B cell (primary cell): ENCODE data around the gene FBXL13. TPM values are rescaled to one million over a fixed set of nuclear protein-coding genes. Genes with fewer than 3 reads are reported as not detected.

Experiments used
- ATAC-seq: fragments of 200-7000 bp; cut with Tn5 transposase; one replicate; pipeline ENCODE4 v1.10.0; 2021; ENCODE audit warnings: low read depth, mild to moderate bottlenecking, moderate number of reproducible peaks, moderate library complexity
- CTCF ChIA-PET: fragments of 350-600 bp; sonication (Branson Sonifier 250); formaldehyde crosslinking; loops from one replicate; lab custom pipeline; 2021; ENCODE audit warnings: antibody characterized with exemption, inconsistent platforms; lab: Charles Lee
- POLR2A ChIA-PET: fragments of 350-600 bp; sonication (Branson Sonifier 250); formaldehyde crosslinking; loops from one replicate; lab custom pipeline; 2021; ENCODE audit warnings: antibody characterized with exemption; lab: Charles Lee
- DNase-seq: peaks from one replicate; pipeline ENCODE4 v3.0.0; 2013
- H2AFZ ChIP-seq: 2 replicates; pipeline ENCODE4 v1.6.1; 2012; ENCODE audit warnings: mild to moderate bottlenecking, low read depth, low read length; ENCODE audit not compliant: insufficient read depth, poor library complexity, severe bottlenecking
- H3K27ac ChIP-seq, 2 donors: 1 replicate in 1 of 2; 2 replicates in 1 of 2; pipeline ENCODE4 v1.5.1; 2012 to 2013; ENCODE audit warnings: low read length in 2 of 2, mild to moderate bottlenecking in 2 of 2, moderate library complexity in 1 of 2
- H3K27me3 ChIP-seq, 4 experiments: fragments of 200-600 bp in 1 of 4; sonication (generic) in 1 of 4; replicated peaks in 1 of 4; 1 replicate in 2 of 4; 2 replicates in 2 of 4; pipeline versions ENCODE4 v1.6.1 to v1.7.0; 2013 to 2016; ENCODE audit warnings: low read length in 3 of 4, mild to moderate bottlenecking in 2 of 4, mixed read lengths in 1 of 4, moderate library complexity in 1 of 4; ENCODE audit not compliant: insufficient read depth in 4 of 4, control insufficient read depth in 3 of 4; ENCODE audit errors: control extremely low read depth in 1 of 4
- H3K36me3 ChIP-seq, 2 experiments: replicated peaks in 1 of 2; 1 replicate in 1 of 2; 2 replicates in 1 of 2; pipeline versions ENCODE4 v1.6.1 to v1.7.1; 2013; ENCODE audit warnings: low read length in 1 of 2; ENCODE audit not compliant: insufficient read depth in 2 of 2, control insufficient read depth in 1 of 2; ENCODE audit errors: control extremely low read depth in 1 of 2, extremely low read depth in 1 of 2
- H3K4me1 ChIP-seq, 2 donors: fragments of 200-600 bp in 1 of 2; sonication (generic) in 1 of 2; 1 replicate in 1 of 2; 2 replicates in 1 of 2; pipeline versions ENCODE4 v1.5.1 to v1.6.1; 2013 to 2017; ENCODE audit warnings: low read length in 2 of 2; ENCODE audit not compliant: control insufficient read depth in 2 of 2, insufficient read depth in 2 of 2
- H3K4me2 ChIP-seq: replicated peaks from 2 replicates; pipeline ENCODE3; 2012; ENCODE audit warnings: mild to moderate bottlenecking, low read depth, low read length; ENCODE audit not compliant: poor library complexity, severe bottlenecking
- H3K4me3 ChIP-seq, 5 experiments: fragments of 200-600 bp in 1 of 5; sonication (generic) in 1 of 5; 1 replicate in 3 of 5; 2 replicates in 2 of 5; pipeline versions ENCODE4 v1.5.1 to v1.7.0; 2011 to 2016; ENCODE audit warnings: low read length in 4 of 5, mild to moderate bottlenecking in 4 of 5, low read depth in 2 of 5, control low read depth in 1 of 5, moderate library complexity in 1 of 5; ENCODE audit not compliant: insufficient read depth in 1 of 5; ENCODE audit errors: control extremely low read depth in 1 of 5, extremely low read depth in 1 of 5
- H3K79me2 ChIP-seq: fragments of 200-600 bp; sonication (generic); one replicate; pipeline ENCODE4 v1.6.0; 2016; ENCODE audit warnings: low read length; ENCODE audit not compliant: control insufficient read depth, insufficient read depth
- H3K9ac ChIP-seq: fragments of 200-600 bp; sonication (generic); 2 replicates; pipeline ENCODE4 v1.6.1; 2017; ENCODE audit warnings: mild to moderate bottlenecking, low read length, moderate library complexity
- H3K9me3 ChIP-seq, 3 donors: one replicate each; pipeline versions ENCODE4 v1.6.1 to v1.7.1; 2013; ENCODE audit warnings: low read length in 2 of 3; ENCODE audit not compliant: control insufficient read depth in 2 of 3, insufficient read depth in 1 of 3; ENCODE audit errors: control extremely low read depth in 1 of 3
- H4K20me1 ChIP-seq: 2 replicates; pipeline ENCODE4 v1.6.0; 2012; ENCODE audit warnings: mild to moderate bottlenecking, low read length; ENCODE audit not compliant: insufficient read depth, control insufficient read depth, poor library complexity, severe bottlenecking
- H3K27ac Mint-ChIP-seq: one replicate; pipeline ENCODE4 v1.8.0; 2021; ENCODE audit warnings: mixed read lengths
- H3K27me3 Mint-ChIP-seq: one replicate; pipeline ENCODE4 v1.8.0; 2021; ENCODE audit warnings: mixed read lengths
- H3K4me1 Mint-ChIP-seq: one replicate; pipeline ENCODE4 v1.8.0; 2021; ENCODE audit warnings: mixed read lengths
- H3K4me3 Mint-ChIP-seq: one replicate; pipeline ENCODE4 v1.8.0; 2021; ENCODE audit warnings: mixed read lengths
- H3K9me3 Mint-ChIP-seq: one replicate; pipeline ENCODE4 v1.8.0; 2022; ENCODE audit warnings: mixed read lengths; ENCODE audit not compliant: insufficient read depth
- CTCF ChIP-seq: fragments of 200-600 bp; IDR thresholded peaks from one replicate; pipeline ENCODE4 v1.8.0; 2022; ENCODE audit warnings: antibody characterized with exemption, mild to moderate bottlenecking
- EZH2 ChIP-seq: IDR thresholded peaks from 2 replicates; pipeline ENCODE4 v1.6.1; 2012; ENCODE audit warnings: borderline replicate concordance, low read depth, mild to moderate bottlenecking, moderate library complexity, low read length; ENCODE audit not compliant: insufficient read depth, poor library complexity, severe bottlenecking
- WGBS: methylation state at CpG from one replicate; pipeline ENCODE4 v1.1.5; 2013; ENCODE audit warnings: missing lambda C conversion rate; ENCODE audit not compliant: insufficient coverage; 5-methylcytosine and 5-hydroxymethylcytosine counted together
- intact Hi-C: fragments of 100-400 bp; cut with micrococcal nuclease; formaldehyde crosslinking; loops from one replicate; pipeline ENCODE4 v1.10.0; 2022
- polyA plus RNA-seq: library from polyadenylated mRNA; depleted of rRNA; stranded (reverse); fragments of >200 nt; gene quantifications from 2 replicates; pipeline ENCODE4 v1.2.3, GENCODE V29; 2012
- total RNA-seq, 2 donors: library from RNA; stranded (reverse); fragments of 120-200 nt in 1 of 2; gene quantifications; 1 replicate in 1 of 2; 2 replicates in 1 of 2; pipeline versions ENCODE4 v1.2.3 to v1.2.4, GENCODE V29; 2013 to 2022

FBXL13 gene
- total and polyA plus RNA-seq, 2 donors (not counting 1 experiment from before 2014, with no cell fraction given): 0.22 to 4.0 TPM

- ChIA-PET CTCF (no interaction called here), POLR2A (no interaction called here)
- Histone ChIP-seq H3K36me3 (no peaks in the 10 kb centered on the region), H3K27me3 (no peaks in the 10 kb centered on the region), H4K20me1 (no peaks in the 10 kb centered on the region), H2AFZ (no peak overlapping the region), H3K4me2 (no peak overlapping the region), H3K27ac (no peak overlapping the region), H3K4me1 (no peaks in the 10 kb centered on the region), H3K9ac (no peak overlapping the region), H3K4me3 (no peak overlapping the region), H3K9me3 (no peaks in the 10 kb centered on the region), H3K79me2 (no peaks in the 10 kb centered on the region)
- WGBS: 100% methylated on average over 2 of the region's 5 CpGs
- no peak overlapping the region for H3K4me3 Mint-ChIP-seq
- no peaks in the 10 kb centered on the region for H3K27me3 Mint-ChIP-seq
- intact Hi-C loops: no loop called here
- H3K27ac Mint-ChIP-seq: no peak overlapping the region
- H3K4me1 Mint-ChIP-seq: no peaks in the 10 kb centered on the region
- DNase-seq (no peak), ATAC-seq (no peak)
- TF ChIP-seq CTCF (no peak), EZH2 (no peak)
- no peaks in the 10 kb centered on the region for H3K9me3 Mint-ChIP-seq
Measured at GRCh38 chr7:102898532-102898859, 176.1 kb downstream of the FBXL13 start.

DNA sequence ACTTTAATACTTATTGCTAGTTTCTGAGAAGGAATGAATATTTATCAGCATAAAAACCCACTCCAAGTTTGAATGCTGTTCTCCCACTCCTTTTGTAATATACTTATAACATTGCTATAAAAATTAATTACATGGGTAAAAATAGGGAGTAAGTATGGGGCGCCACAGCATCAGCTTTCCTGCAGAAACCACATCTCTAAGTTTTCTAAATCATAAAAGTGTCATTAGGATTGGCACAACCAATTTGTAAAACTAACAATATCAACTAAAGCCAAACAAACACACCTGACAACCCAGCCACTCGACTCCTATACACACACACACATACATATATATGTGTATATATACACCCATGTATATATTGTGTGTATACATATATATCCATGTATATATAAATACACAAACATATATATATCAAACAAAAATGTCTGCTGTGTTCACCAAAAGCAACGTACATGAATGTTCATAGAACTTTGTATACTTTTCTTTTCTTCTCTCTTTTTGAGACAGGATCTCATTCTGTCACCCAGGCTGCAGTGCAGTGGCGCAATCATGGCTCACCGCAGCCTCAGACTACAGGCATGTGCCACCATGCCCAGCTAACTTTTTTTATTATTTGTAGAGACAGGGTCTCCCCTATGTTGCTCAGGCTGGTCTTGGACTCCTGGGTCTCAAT lies 176.6 kb downstream of the FBXL13 start:
- Mint-ChIP-seq H3K27me3 (no peaks in the 10 kb centered on the region), H3K27ac (no peak overlapping the region), H3K4me1 (no peaks in the 10 kb centered on the region), H3K9me3 (no peaks in the 10 kb centered on the region), H3K4me3 (no peak overlapping the region)
- no peak for TF ChIP-seq CTCF
- no peak for TF ChIP-seq EZH2
- no peak overlapping the region for H3K9ac ChIP-seq
- POLR2A ChIA-PET: no interaction called here
- no peak overlapping the region for H2AFZ ChIP-seq
- ATAC-seq (no peak), DNase-seq (no peak)
- no peaks in the 10 kb centered on the region for H3K79me2 ChIP-seq
- no peak overlapping the region for H3K27ac ChIP-seq
- no peaks in the 10 kb centered on the region for H4K20me1 ChIP-seq
- no peaks in the 10 kb centered on the region for H3K4me1 ChIP-seq
- CTCF ChIA-PET: no interaction called here
- intact Hi-C loops: no loop called here
- no peak overlapping the region for H3K4me2 ChIP-seq
- WGBS: 100% methylated on average over 3 of the region's 5 CpGs
- no peak overlapping the region for H3K4me3 ChIP-seq
- H3K36me3 ChIP-seq: no peaks in the 10 kb centered on the region
- no peaks in the 10 kb centered on the region for H3K27me3 ChIP-seq
- H3K9me3 ChIP-seq: no peaks in the 10 kb centered on the region
